Activated naive CD4-positive, alpha-beta T cell treated with anti-CD3 and anti-CD28 coated beads for 36 hours (primary cell): ENCODE data around the gene NDEL1. TPM values are rescaled to one million over a fixed set of nuclear protein-coding genes. Genes with fewer than 3 reads are reported as not detected.

ENCODE experiments used
- CTCF ChIA-PET: fragments of 350-600 bp; sonication (Branson Sonifier 250); formaldehyde crosslinking; loops from one replicate; lab custom pipeline; 2021; ENCODE audit warnings: antibody characterized with exemption; lab: Charles Lee
- DNase-seq: peaks from one replicate; pipeline ENCODE4 v3.0.0-alpha.2; 2020
- H3K27ac Mint-ChIP-seq: one replicate; pipeline ENCODE4 v1.8.0; 2021; ENCODE audit warnings: mild to moderate bottlenecking, mixed read lengths
- H3K27me3 Mint-ChIP-seq: one replicate; pipeline ENCODE4 v1.8.0; 2021; ENCODE audit warnings: low read depth, mixed read lengths
- H3K36me3 Mint-ChIP-seq: one replicate; pipeline ENCODE4 v1.8.0; 2021; ENCODE audit warnings: low read depth, mixed read lengths
- H3K4me1 Mint-ChIP-seq: one replicate; pipeline ENCODE4 v1.8.0; 2021; ENCODE audit warnings: low read depth, mixed read lengths
- H3K4me3 Mint-ChIP-seq: one replicate; pipeline ENCODE4 v1.8.0; 2021; ENCODE audit warnings: mild to moderate bottlenecking, moderate library complexity, mixed read lengths
- H3K9me3 Mint-ChIP-seq: one replicate; pipeline ENCODE4 v1.8.0; 2021; ENCODE audit warnings: mixed read lengths
- intact Hi-C: fragments of 100-400 bp; cut with micrococcal nuclease; formaldehyde crosslinking; loops from one replicate; pipeline ENCODE4 v1.15.1; 2023
- total RNA-seq, 2 experiments: library from RNA; stranded (reverse); gene quantifications; one replicate each; pipeline ENCODE4 v1.2.3, GENCODE V29; 2021

Gene NDEL1
- total RNA-seq, 2 experiments from 2014 or later, result 43.1 to 47.1 TPM

DNA sequence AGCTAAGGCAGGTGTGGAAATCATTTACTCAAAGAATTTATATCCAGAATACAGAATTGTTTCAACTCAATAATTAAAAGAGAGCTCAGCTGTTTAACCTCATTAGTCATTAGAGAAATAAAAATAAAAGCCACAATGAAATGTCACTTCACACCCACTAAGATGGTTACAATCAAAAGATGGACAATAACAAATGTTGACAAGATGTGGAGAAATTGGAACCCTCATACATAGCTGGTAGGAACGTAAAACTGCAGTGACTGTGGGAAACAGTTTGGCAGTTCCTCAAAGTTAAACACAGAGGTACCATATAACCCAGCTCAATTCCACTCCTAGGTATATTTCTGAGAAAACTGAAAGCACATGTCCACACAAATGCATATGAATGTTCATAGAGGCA is 49.8 kb downstream of the NDEL1 start:
- intact Hi-C loops, result no loop called here
- Mint-ChIP-seq H3K27ac (no peak overlapping the region), H3K36me3 (peaks cover 41% of the 10 kb centered on the region), H3K27me3 (no peaks in the 10 kb centered on the region), H3K4me3 (no peak overlapping the region), H3K4me1 (no peaks in the 10 kb centered on the region), H3K9me3 (peaks cover 16% of the 10 kb centered on the region)
- CTCF ChIA-PET, result no interaction called here
- DNase-seq, result no peak

GRCh38 chr17:8487130-8487645 is 51.5 kb downstream of the NDEL1 start:
- intact Hi-C loops, result no loop called here
- CTCF ChIA-PET, result no interaction called here
- Mint-ChIP-seq H3K9me3 (peaks cover 16% of the 10 kb centered on the region), H3K27ac (no peak overlapping the region), H3K4me1 (no peaks in the 10 kb centered on the region), H3K27me3 (no peaks in the 10 kb centered on the region), H3K36me3 (peaks cover 43% of the 10 kb centered on the region), H3K4me3 (no peak overlapping the region)
- DNase-seq, result no peak

DNA sequence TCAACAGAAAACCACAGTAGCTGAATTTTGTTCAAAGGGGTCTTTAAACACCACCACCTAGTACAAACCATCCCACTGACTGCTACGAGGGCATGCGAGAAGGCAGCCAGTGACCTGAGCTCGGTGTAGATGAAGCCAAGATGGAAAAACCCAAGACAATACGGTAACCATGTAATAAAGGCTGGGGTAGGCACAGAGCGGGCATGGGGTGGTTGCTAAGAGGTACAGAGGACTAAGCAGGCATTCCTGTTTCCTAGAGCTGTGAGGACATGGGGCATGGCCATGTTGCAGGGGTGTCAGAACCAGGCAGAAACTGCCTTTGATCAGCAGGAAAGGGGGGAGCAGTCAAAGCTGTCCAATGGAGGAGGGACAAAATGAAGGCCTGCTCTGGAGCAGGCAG is 52.1 kb downstream of the NDEL1 start:
- Mint-ChIP-seq H3K27ac (no peak overlapping the region), H3K4me3 (no peak overlapping the region)

GRCh38 chr17:8488491-8488890 is 52.8 kb downstream of the NDEL1 start:
- intact Hi-C loops, result no loop called here
- no peaks in the 10 kb centered on the region for H3K4me1 Mint-ChIP-seq
- CTCF ChIA-PET, result no interaction called here
- DNase-seq, result no peak
- H3K27ac Mint-ChIP-seq, result no peak overlapping the region
- peaks cover 38% of the 10 kb centered on the region for H3K36me3 Mint-ChIP-seq
- peaks cover 14% of the 10 kb centered on the region for H3K9me3 Mint-ChIP-seq
- H3K27me3 Mint-ChIP-seq, result no peaks in the 10 kb centered on the region
- H3K4me3 Mint-ChIP-seq, result no peak overlapping the region

More for the DNA sequence above, 52.1 kb downstream of the NDEL1 start:
- intact Hi-C loops, result no loop called here
- CTCF ChIA-PET, result no interaction called here
- no peaks in the 10 kb centered on the region for H3K27me3 Mint-ChIP-seq
- no peak for DNase-seq
- peaks cover 43% of the 10 kb centered on the region for H3K36me3 Mint-ChIP-seq
- no peaks in the 10 kb centered on the region for H3K4me1 Mint-ChIP-seq
- H3K9me3 Mint-ChIP-seq, result peaks cover 17% of the 10 kb centered on the region

DNA sequence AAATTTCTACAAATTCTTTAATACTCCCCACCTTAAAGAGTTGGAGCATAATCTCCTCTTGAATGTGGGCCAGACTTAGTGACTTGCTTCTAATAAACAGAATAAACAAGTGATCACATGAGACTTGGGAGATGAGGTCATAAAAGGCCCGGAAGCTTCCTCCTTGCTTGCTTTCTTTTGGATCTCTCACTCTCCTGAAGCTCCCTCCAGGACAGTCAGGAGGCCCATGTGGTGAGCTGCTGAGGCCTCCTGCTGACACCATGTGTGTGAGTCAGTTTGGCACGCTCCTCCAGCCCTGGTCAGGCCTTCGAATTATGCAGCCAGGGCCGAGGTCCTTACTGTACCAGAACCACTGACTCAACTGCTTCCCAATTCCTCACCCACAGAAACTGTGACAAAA is 53.2 kb downstream of the NDEL1 start:
- Mint-ChIP-seq H3K27me3 (no peaks in the 10 kb centered on the region), H3K4me1 (no peaks in the 10 kb centered on the region), H3K4me3 (no peak overlapping the region), H3K36me3 (peaks cover 37% of the 10 kb centered on the region), H3K27ac (no peak overlapping the region), H3K9me3 (peaks cover 14% of the 10 kb centered on the region)
- CTCF ChIA-PET, result no interaction called here
- no peak for DNase-seq
- intact Hi-C loops, result no loop called here

- DNase-seq, result no peak
- intact Hi-C loops, result no loop called here
- Mint-ChIP-seq H3K27ac (no peak overlapping the region), H3K36me3 (peaks cover 35% of the 10 kb centered on the region), H3K4me3 (no peak overlapping the region), H3K4me1 (no peaks in the 10 kb centered on the region), H3K27me3 (no peaks in the 10 kb centered on the region), H3K9me3 (peaks cover 11% of the 10 kb centered on the region)
- CTCF ChIA-PET, result no interaction called here
These were observed 54.2 kb downstream of the NDEL1 start for GRCh38 chr17:8489841-8490240.

GRCh38 chr17:8490256-8491023 is 54.8 kb downstream of the NDEL1 start:
- H3K27me3 Mint-ChIP-seq, result no peaks in the 10 kb centered on the region
- H3K9me3 Mint-ChIP-seq, result peaks cover 8% of the 10 kb centered on the region
- intact Hi-C loops, result no loop called here
- H3K4me3 Mint-ChIP-seq, result no peak overlapping the region
- H3K4me1 Mint-ChIP-seq, result no peaks in the 10 kb centered on the region
- H3K36me3 Mint-ChIP-seq, result peaks cover 34% of the 10 kb centered on the region
- CTCF ChIA-PET, result no interaction called here
- H3K27ac Mint-ChIP-seq, result no peak overlapping the region
- DNase-seq, result no peak

DNA sequence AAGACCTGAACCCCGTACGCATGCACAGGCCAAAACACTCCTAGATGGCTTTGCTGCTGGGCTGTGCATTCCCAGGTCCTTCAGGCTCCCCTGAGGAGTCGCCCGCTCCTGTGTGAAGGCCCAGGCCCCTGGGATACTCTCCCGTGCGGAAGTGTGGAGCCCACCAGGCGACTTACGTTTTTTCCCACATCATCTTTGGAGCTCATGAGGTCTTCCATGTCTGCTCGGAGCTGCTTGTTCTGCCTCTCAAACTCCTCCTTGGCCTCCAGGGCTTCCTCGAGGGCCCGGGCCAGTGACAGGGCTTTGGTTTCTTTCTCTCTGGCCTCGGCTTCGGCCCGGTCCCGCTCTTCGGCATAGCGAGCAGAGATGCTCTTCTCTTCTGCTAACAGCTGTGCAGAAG is 56.4 kb downstream of the NDEL1 start:
- intact Hi-C loops, result no loop called here

GRCh38 chr17:8494021-8494420 is 58.3 kb downstream of the NDEL1 start:
- H3K4me1 Mint-ChIP-seq, result no peaks in the 10 kb centered on the region
- H3K27ac Mint-ChIP-seq, result no peak overlapping the region
- CTCF ChIA-PET, result no interaction called here

More for the DNA sequence above, 56.4 kb downstream of the NDEL1 start:
- H3K27ac Mint-ChIP-seq, result no peak overlapping the region
- peaks cover 31% of the 10 kb centered on the region for H3K36me3 Mint-ChIP-seq
- H3K4me3 Mint-ChIP-seq, result no peak overlapping the region
- CTCF ChIA-PET, result no interaction called here
- peaks cover 7% of the 10 kb centered on the region for H3K9me3 Mint-ChIP-seq
- no peak for DNase-seq
- no peaks in the 10 kb centered on the region for H3K27me3 Mint-ChIP-seq
- no peaks in the 10 kb centered on the region for H3K4me1 Mint-ChIP-seq

DNA sequence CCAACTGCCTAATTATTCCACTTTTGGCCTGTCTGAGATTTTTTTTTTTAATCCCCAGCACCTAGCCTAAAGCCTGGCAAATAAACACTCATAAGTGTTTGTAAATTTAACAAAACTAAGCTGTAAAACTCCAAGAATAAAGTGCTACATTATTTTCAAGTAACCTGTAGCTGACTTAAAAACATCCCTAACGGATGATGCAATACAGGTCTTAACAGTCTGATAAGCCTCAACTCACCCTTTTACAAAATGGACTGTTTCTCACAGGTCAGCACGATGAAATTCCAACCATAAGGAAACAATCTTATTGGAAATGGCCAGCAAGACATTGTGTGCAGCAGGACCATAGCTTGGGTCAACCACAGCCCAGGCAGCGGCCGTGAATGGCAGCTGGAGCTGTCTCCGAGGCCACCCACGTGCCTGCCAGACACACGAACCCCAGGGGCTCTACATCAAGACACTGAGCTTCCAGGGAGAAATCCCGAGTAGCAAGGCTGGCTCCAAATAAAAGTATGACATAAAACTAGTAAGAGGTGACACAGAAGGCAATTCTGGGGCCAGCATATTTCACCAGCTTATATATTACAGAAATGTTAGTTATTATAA is 58.9 kb downstream of the NDEL1 start:
- DNase-seq, result no peak
- CTCF ChIA-PET, result interaction anchor here (0.9 to 1.0 kb wide), 3 partner anchors 15 to 400 kb away, joined by 3 read pairs; no protein-coding TSS in a partner anchor
- intact Hi-C loops, result no loop called here
- Mint-ChIP-seq H3K36me3 (peaks cover 29% of the 10 kb centered on the region), H3K4me3 (no peak overlapping the region), H3K4me1 (no peaks in the 10 kb centered on the region), H3K27me3 (no peaks in the 10 kb centered on the region), H3K9me3 (peaks cover 7% of the 10 kb centered on the region), H3K27ac (no peak overlapping the region)

More at GRCh38 chr17:8494021-8494420, 58.3 kb downstream of the NDEL1 start:
- no peak overlapping the region for H3K4me3 Mint-ChIP-seq
- no peak for DNase-seq
- H3K27me3 Mint-ChIP-seq, result no peaks in the 10 kb centered on the region
- peaks cover 7% of the 10 kb centered on the region for H3K9me3 Mint-ChIP-seq
- H3K36me3 Mint-ChIP-seq, result peaks cover 29% of the 10 kb centered on the region
- intact Hi-C loops, result no loop called here

DNA sequence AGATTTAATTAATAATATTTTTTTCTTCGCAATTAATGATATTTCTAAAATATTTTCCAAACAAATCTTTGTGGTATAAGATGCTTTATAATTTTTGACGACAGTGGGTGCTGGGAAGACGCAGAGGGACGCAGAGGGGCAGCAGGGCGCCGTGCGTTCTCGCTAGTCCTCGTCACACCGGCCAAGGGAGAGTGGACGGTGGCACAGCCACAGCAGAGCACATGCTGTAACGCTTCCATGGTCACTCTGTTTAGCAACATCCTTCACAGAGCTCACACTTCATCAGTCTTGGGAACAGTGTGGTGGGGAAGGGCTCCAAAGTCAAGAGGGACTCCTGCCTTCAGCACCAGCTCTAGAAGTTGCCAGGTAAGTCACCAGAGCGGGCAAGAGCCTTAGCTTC is 60.4 kb downstream of the NDEL1 start:
- intact Hi-C loops, result no loop called here
- no peaks in the 10 kb centered on the region for H3K4me1 Mint-ChIP-seq
- no peak overlapping the region for H3K27ac Mint-ChIP-seq
- no peak for DNase-seq
- H3K4me3 Mint-ChIP-seq, result no peak overlapping the region
- no peaks in the 10 kb centered on the region for H3K27me3 Mint-ChIP-seq
- H3K9me3 Mint-ChIP-seq, result peaks cover 4% of the 10 kb centered on the region
- H3K36me3 Mint-ChIP-seq, result peaks cover 21% of the 10 kb centered on the region
- CTCF ChIA-PET, result no interaction called here

DNA sequence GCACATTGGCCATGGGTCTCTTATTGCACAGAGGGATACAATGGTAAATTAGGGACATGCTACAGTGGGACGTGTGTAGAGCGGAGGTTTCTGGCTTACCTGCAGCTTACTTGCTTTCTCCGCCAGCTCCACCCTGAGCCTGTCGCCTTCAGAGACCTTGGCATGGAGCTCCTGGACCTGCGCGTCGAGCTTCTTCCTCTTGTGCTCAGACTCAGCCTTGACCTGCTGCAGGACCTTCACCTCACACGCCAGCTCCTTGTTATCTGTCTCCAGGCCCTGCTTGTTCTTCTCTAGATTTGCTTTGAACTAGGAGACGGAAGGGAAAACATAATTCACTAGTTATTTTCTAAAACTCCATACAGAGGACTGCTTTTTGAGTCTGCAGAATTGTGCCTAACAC is 63.5 kb downstream of the NDEL1 start:
- Mint-ChIP-seq H3K4me1 (no peaks in the 10 kb centered on the region), H3K9me3 (peaks cover under 1% of the 10 kb centered on the region), H3K27me3 (no peaks in the 10 kb centered on the region), H3K27ac (no peak overlapping the region), H3K36me3 (peaks cover 3% of the 10 kb centered on the region), H3K4me3 (no peak overlapping the region)
- CTCF ChIA-PET, result interaction anchor here (0.6 kb wide), 1 partner anchor 106 kb away, joined by 4 read pairs; no protein-coding TSS in a partner anchor
- no peak for DNase-seq
- intact Hi-C loops, result no loop called here

DNA sequence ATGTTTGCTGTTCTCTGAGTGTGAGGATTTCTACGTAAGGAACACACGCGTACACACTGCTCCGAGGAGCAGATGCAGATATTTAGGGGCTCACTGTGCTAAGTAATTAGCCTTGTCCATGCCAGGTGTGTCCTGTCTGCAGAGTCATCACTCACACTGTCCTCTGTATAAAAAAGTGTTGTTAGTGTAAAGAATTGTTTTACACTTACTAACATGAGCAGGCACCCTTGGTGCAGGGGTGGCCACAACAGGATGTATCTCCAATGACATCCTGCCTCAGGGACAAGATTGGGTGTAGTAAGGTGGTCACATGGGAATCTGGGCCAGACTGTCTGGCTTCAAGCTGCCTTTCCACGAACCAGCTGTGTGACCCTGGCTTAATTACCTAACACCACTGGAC is 63.9 kb downstream of the NDEL1 start:
- Mint-ChIP-seq H3K36me3 (no peaks in the 10 kb centered on the region), H3K27me3 (no peaks in the 10 kb centered on the region), H3K9me3 (no peaks in the 10 kb centered on the region), H3K4me1 (no peaks in the 10 kb centered on the region), H3K4me3 (no peak overlapping the region), H3K27ac (no peak overlapping the region)
- DNase-seq, result no peak
- CTCF ChIA-PET, result no interaction called here
- intact Hi-C loops, result no loop called here
